ENCODE data around the gene NRP1.

NRP1 gene

DNA sequence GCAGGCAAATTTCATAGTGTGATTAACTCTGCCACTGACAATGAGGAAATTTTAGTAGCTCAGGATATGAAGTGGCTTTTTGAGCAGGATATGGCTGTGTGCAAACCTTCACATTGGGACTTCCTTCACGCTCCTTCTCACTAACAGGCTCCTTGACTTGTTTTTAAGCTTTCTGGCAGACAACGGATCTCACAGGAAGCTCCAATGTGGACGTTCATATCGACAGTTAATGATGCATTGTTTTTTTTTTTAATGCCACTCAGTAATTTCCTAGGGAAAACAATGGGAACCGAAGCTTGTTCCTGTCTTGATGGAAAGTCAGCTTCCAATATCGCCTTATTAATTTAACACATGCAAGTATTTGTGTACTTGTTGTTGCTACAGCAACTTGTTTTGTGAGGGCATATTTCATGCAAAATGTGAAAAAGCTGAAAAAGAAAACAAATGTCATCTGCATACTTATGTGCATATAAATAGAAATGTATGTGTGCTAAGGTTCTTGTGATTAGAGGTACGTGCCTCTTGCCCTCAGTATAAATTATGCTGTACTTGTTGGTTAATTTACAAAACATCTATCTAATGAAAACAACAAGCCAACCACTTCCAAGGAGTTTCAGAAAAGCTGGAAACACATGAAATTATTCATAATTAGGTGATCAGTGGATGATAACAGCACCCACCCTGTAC is 84.7 kb downstream of the NRP1 start:
- DNase-seq, result no peak
- intact Hi-C loops (cut with DNase I), result no loop called here

DNA sequence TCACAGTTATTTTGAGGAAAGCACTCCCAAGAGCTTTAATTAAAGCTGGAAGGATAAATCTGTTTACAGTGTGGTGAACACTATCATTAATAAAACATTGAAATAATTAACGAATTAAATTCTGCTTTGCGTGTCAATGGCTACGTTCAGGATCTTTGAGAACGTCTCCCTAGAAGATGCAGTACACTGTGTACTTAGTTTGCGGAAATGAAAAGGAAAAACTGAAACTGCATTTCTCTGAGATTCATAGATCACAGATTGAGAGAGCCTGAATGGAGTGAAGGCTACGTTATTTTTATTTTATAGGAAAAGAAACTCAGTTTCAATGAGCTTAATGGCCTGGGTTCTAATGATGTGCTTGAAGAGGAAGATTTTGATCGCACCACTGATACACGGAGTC is 85.3 kb downstream of the NRP1 start:
- no peak for DNase-seq
- intact Hi-C loops (cut with DNase I), result no loop called here

DNA sequence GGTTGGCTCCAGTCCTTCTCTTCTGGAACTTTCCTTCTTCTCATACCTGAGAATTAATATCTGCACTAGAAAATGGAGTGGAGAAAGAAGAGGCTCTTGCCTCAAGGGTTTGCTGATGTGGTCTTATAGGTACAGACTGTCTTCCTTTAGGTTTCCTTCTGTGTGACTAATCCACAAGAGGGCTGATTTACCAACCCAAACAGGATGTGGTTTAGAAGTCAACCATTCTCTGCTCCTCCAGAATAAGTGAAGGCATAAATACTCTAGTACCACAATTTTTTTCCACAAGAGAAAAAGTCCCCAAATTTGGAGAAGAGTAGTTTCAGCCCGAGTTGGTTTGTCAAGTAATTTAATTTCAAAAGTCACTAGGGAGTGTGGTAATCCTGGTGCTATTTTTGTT is 85.8 kb downstream of the NRP1 start:
- no peak for DNase-seq
- intact Hi-C loops (cut with DNase I), result no loop called here

DNA sequence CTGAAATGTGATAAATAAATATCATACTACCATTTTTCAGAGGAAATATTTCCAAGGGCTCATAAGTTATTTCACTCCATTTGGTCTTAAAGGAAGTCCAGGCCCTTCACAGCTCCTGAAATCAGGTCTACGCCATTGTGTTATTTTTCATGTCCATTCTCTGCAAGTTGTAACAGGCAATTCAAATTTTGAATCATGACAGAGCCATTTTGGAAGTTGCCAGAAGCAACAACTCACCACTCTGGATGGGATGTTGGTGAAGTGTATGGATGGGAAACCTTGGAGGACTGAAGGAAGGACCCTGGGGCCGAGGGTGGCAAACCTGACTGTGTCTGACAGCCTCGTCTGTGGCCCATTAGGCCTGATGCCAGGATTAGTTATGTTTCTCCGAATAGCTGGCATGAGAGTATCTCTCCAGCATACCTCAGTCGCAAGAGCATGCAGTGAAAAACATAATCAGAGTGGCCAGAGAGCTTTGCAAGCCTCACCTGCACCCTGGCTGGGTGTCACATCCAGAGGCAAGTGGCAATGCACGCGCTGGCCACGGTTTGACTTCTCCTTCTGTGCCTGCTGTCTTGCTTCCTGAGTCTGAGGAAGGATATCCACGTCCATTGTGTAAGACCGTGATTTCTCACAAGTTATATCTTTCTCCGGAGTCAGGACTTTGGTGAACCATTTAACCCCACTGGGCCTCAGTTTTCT is 87.1 kb downstream of the NRP1 start:
- peak in 16 of 42 donors; percentile 4 to 59 (median 30) for DNase-seq
- intact Hi-C loops (cut with DNase I), result no loop called here

DNA sequence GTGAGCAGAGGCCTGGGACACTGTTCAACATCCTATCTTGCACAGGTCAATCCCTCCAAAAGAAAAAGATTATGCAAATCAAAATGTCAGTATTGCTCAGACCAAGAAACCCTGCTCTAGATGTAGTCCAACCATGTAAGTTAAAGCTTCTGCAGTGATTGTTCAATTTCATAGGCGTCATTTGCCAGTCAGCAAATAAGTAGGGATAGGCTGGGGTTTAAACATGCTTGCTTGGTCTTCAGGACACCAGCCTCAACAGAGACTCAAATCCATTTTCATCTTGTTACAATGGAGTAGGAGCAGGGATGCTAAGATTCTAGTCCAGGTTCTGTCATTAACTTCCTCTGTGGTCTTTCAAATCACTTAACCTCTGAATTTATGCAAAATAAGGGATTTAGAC is 89.1 kb downstream of the NRP1 start:
- no peak for DNase-seq
- intact Hi-C loops (cut with DNase I), result no loop called here

DNA sequence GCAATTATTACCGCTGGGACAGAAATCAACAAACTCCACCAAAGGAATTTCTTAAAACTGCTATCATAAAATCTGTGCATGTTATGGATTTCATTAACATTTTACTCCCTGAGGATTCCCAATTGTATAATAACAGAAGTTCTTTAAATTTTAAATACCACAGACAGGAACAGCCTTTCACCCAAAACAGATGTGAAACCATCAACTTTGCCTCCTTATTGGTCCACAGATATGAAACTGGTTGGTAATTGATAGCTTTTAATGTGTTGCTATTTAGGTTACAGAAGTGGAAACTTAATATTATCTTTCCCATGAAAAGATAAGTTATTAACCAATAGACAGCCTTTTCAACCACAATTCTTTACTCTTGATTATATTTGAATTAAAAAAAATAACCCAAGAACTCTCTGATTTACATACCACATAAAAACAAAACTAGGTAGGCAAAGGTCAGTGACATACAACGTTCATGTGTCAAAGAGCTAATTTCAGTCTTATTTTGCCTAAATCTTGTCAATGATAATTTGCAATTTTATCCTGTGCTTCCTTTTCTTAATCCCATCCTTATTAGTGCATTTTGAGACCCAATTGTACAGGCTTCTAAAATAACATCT is 90.0 kb downstream of the NRP1 start:
- intact Hi-C loops (cut with DNase I), result no loop called here
- no peak for DNase-seq

DNA sequence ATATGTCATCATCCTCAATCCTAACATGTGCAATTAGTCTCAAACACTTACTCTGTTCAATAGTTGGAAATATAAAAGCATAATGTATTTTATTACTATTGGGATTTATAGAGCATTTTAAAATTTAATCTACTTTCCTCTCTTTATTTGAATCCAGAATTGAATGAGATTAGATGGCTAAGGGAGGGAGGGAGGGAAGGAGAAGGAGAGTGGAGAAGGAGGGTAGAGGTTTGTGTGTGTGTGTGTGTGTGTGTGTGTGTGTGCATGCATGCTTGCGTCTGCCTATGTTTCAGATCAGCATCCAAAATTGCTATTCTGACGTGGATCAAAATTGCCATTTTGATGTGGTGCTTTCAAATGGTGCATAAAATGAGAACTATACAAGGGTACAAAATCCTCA is 90.8 kb downstream of the NRP1 start:
- intact Hi-C loops (cut with DNase I), result no loop called here
- DNase-seq, result no peak

DNA sequence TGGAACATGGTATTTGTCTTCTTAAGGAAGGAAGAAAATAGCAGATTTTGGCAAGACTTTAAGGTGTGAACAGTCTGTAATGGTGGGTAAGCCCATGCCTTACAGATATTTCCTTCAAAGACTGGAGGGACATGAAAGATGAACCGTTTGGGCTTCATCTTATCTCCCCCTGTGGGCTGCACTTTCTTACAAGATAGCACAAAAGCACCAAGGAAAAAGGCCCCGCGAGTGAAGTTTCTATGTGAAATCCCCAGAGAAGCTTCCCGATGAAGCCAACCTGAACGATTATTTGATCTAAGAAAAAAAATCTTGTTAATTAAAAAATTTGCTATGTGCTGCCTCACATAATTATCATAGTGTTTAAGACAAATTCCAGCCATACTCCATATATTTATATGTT is 91.5 kb downstream of the NRP1 start:
- intact Hi-C loops (cut with DNase I), result no loop called here
- no peak for DNase-seq

DNA sequence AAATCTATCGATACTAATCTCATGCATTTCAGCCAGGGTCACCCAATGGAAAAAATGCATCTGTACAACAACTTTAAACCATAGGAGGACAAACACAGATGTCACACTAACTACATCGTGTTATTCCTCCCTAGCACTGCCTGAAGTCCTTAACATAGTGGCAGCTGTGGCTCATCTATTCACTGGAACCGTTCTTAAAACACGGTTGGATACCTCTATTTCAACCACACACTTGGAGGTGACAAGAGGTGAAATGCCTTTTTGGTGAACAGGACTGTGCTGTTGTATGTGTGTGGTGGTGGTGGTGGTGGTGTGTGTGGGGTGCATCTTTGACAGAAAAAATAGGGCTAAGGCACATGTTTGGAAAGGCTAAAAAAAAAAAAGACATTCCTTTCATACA is 93.1 kb downstream of the NRP1 start:
- intact Hi-C loops (cut with DNase I), result no loop called here
- no peak for DNase-seq

DNA sequence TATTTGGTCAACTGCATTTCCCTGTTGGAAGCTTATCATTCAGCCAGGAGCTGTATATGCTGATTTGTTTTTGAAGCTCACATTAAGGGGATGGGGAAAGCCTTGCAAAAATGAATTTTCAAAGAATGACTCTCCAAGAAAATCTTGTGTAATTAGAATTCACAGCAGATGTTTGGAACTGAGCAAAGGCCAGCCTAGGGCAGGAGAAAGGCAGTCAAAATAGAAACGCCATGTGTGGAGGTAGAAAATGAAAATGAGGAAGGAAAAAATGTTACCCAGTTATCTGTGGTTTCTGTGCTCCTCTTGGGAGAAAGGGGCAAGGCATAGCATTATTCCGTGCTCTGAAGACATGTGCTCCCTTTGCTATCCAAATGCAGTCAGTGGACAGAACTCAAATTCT is 93.5 kb downstream of the NRP1 start:
- intact Hi-C loops (cut with DNase I), result no loop called here

DNA sequence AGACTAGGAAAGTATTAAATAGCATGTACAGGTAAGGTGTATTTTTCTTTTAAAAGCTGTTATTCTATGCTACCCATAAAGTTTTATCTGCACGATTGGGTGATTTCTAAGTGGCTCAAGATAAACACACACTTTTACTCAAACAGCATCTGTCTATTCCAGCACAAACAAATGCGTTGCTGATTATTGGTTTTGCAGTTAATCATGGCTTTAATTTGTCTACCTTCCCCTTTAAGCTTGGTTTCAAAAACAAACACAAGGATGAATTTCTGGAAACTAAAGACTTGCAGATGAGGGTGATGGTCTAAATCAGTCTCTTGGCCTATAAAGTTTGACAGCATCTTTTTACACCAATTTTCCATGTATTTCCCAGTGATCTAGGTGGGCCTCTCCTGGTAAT is 94.2 kb downstream of the NRP1 start:
- intact Hi-C loops (cut with DNase I), result no loop called here
- no peak for DNase-seq

More for the DNA sequence above, 93.5 kb downstream of the NRP1 start:
- no peak for DNase-seq

DNA sequence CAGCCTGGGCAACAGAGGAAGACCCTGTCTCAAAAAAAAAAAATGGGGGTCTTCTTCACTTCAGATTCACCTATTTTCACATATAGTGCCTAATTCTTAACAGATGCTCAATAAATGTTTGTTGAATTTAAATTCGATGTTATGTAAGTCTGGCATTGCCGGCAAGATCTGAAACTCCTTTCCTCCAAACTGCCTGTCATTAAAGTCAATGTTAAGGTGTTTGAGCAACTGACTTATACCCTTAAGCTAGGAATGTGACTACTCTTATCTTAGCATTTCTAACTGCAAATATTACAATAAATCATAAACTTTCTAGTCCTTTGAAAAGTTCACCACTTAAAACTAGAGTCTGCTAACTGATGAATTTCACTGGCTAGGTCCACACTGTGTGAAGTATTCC is 95.2 kb downstream of the NRP1 start:
- intact Hi-C loops (cut with DNase I), result no loop called here

DNA sequence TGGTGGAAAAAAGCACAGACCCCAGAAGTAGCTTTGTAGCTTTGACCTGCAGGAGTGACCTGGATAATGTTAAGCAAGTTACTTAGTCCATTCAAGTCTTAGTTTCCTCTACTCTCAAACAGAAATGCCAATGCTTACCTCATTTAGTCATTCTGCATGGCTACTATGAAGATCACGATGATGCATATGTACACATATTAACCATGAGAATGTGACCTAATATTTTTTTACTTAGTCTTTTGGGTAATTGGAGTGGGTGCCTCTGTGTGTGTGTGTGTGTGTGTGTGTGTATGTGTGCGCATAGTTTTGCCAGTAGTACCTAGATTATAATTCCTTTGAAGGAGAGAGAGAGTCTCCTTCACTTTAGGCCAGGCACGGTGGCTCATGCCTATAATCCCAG is 95.8 kb downstream of the NRP1 start:
- intact Hi-C loops (cut with DNase I), result no loop called here
- no peak for DNase-seq

More for the DNA sequence above, 95.2 kb downstream of the NRP1 start:
- DNase-seq, result no peak

DNA sequence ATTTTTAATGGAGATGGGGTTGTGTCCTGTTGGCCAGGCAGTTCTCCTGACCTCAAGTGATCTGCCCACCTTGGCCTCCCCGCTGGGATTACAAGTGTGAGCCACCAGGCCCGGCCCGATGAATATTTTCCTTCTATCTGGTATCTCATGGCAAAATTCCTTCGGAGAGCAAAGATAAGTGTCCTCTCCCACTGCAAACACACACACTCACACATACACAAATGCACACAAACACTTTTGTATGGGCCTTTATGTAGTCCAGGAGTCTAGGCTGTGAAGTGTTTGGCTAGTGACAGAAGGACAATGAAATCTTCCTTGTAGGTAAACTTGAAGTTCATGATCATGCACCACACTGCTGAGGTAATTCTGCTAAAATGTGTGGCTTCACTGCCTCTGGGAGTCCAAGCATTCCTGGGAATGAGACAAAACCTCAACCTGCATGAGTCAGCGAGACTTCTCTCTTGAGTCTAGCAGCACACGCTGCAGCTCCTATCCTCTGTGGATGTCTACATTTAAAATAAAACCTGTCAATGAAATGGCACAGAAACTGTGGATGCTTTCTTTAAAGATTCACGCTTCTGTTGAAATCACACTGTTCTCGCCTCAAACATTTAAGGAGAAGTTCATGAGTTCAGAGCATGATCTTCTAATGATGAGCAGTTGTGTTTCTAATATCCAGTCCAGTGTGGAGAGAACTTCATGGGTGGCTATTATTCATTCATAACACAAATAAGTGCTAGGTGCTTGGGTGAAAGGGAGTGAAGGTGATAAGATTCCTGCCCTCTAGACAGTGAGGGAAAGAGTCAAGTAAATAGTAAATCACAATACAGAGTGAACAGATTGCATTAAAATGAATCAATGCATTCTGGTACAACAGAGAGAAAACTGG is 96.5 kb downstream of the NRP1 start:
- peak in 9 of 42 donors; percentile 3 to 47 (median 19) for DNase-seq
- intact Hi-C loops (cut with DNase I), result no loop called here

DNA sequence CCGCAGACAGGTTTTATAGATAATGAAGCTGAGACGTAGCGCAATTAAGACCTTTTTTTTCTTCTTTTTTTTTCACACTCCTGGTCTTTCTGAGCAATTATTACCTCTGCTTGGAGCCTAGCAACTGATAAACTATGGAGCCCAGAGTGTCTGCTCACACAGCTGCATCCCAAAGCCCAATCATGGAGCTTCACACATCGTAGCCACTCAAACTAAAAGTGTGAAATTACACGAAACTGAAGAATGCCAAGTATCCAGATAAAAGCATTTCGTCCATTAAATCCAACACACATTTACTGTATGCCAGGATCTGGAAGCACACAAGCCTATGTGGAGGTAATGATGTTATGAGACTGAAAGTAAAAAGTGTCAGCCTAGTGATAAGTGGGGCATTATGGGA is 97.6 kb downstream of the NRP1 start:
- intact Hi-C loops (cut with DNase I), result no loop called here

DNA sequence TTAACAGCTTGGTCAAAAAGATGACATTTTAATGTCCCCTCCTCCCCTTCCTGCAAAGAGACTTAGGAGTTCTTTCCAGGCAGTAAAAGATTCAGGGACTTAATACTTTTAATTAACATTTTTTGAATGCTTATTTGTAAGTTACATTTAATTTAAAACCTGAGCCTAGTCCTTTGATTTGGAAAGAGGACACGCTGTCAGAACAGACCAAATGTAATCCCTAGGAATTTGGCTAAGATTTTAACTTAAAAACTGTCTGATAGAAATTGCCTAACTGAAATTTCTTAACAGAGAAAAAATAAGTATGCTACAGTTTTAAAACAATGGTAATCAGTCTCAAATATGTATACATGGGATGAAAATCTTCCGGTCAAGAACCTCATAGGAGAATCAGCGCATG is 98.5 kb downstream of the NRP1 start:
- intact Hi-C loops (cut with DNase I), result no loop called here

More for the DNA sequence above, 97.6 kb downstream of the NRP1 start:
- DNase-seq, result no peak

DNA sequence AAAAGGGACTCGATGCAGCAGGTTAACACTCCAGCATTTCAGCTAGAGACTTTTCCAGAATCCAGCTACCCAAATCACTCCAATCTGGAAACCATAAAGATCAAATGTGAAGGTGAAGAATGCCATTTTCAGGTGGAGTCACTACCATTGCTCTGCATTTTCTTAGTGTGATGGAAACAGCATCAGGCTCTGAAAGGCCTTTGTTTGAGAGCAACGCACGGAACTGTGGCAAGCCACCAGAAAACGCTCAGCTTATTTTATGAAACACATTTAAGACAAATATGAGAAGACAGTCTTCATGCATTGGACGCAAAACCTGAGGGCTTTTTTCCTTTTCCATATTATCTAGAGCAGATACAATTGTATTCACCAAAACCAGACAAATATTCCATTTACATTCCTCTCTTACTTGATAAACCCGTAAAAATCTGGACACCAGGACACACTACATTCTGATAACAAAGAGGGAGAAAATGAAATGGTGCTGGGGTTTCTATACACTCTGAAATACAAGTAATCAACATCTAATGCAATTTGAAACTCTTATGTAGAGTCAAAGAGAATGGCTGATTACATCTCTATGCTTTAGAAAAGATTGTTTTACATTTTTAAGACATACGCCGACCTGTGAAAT is 99.1 kb downstream of the NRP1 start:
- intact Hi-C loops (cut with DNase I), result no loop called here
- no peak for DNase-seq

More for the DNA sequence above, 98.5 kb downstream of the NRP1 start:
- DNase-seq, result no peak

DNA sequence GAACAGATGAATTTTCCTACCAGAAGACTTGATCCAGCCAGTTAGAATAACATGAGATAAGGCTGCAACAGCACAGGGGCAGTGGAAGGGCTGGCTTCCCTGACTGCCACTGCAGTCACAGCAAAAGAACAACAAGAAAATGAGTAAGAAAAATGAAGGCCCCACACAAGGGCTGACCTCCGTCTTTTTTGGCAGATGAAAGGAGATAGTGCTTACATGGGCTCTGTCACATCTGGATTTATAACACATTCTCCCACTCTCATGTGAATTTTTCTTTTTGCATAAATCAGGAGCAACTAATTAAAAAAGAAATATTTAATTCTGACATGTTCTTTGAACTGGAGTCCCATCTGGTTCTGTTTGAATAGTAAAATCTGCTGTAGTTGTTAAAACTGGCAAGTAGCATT is 99.6 kb downstream of the NRP1 start:
- intact Hi-C loops (cut with DNase I), result no loop called here
- no peak for DNase-seq

DNA sequence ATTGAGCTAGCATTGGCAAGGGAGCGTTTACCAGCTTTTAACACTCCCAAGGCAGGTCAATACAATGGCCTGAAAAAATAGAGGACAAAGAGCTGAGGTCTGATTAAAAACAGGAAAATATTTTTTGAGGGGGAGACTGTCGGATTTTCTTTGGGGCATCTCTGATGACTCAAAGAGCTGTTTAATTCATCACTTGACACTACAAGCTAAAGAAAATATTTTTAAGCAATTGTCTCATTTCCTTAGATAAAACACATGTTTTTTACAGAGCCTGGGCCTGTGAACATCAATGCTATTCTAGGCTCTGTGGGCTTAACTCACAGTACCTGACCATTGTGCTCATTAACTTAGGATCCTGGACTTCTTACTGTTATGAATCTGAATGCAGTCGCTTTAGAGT is 100.8 kb downstream of the NRP1 start:
- no peak for DNase-seq
- intact Hi-C loops (cut with DNase I), result no loop called here
